Stimulated activated naive CD4-positive, alpha-beta T cell treated with Interleukin-2 at 50 U/mL for 16 hours (primary cell): ENCODE measurements around the gene SLC35B3.
"Not testable (repeated sequence)": the region's sequence is repeated elsewhere in the genome, so short reads cannot be mapped to it uniquely, and the experiment has no call there.

Experiments
- DNase-seq: peaks from one replicate; lab custom pipeline; 2025; lab: John Stamatoyannopoulos, UW

The SLC35B3 gene

GRCh38 chr6:8435093-8435844, at the start of gene SLC35B3:
Gene SLC35B3 (minus strand): TSS chr6:8435545.
- DNase-seq, result peak; percentile 97

- DNase-seq, result no peak
These were observed 48.3 kb upstream of the SLC35B3 start for GRCh38 chr6:8483650-8484049.

- DNase-seq, result no peak
These were observed 46.4 kb upstream of the SLC35B3 start for GRCh38 chr6:8481727-8482126.

GRCh38 chr6:8478418-8478817, 43.1 kb upstream of the SLC35B3 start:
- DNase-seq, result no peak

- DNase-seq, result no peak
These were observed 41.3 kb upstream of the SLC35B3 start for GRCh38 chr6:8476656-8477055.

GRCh38 chr6:8468552-8469356, 33.4 kb upstream of the SLC35B3 start:
- no peak for DNase-seq

GRCh38 chr6:8462694-8463093, 27.3 kb upstream of the SLC35B3 start:
- no peak for DNase-seq

- DNase-seq, result no peak
These were observed 26.8 kb upstream of the SLC35B3 start for GRCh38 chr6:8462169-8462568.

GRCh38 chr6:8446391-8446790, 11.0 kb upstream of the SLC35B3 start:
- DNase-seq, result no peak

GRCh38 chr6:8445930-8446329, 10.6 kb upstream of the SLC35B3 start:
- not testable (repeated sequence) for DNase-seq

- no peak for DNase-seq
These were observed 6.8 kb upstream of the SLC35B3 start for GRCh38 chr6:8442150-8442549.

GRCh38 chr6:8441452-8441851, 6.1 kb upstream of the SLC35B3 start:
- DNase-seq, result no peak

GRCh38 chr6:8439601-8440268, 4.4 kb upstream of the SLC35B3 start:
- DNase-seq, result no peak

GRCh38 chr6:8437813-8438212, 2.5 kb upstream of the SLC35B3 start:
- no peak for DNase-seq

- DNase-seq, result no peak
These were observed 1.6 kb upstream of the SLC35B3 start for GRCh38 chr6:8436966-8437365.

GRCh38 chr6:8435845-8436168, 462 bp upstream of the SLC35B3 start:
- no peak for DNase-seq

- DNase-seq, result no peak
These were observed 635 bp downstream of the SLC35B3 start for GRCh38 chr6:8434727-8435092.

- DNase-seq, result no peak
These were observed 2.7 kb downstream of the SLC35B3 start for GRCh38 chr6:8432614-8433013.

GRCh38 chr6:8429821-8430220, 5.5 kb downstream of the SLC35B3 start:
- DNase-seq, result no peak

- DNase-seq, result not testable (repeated sequence)
These were observed 8.8 kb downstream of the SLC35B3 start for GRCh38 chr6:8426544-8426943.

- no peak for DNase-seq
These were observed 15.2 kb downstream of the SLC35B3 start for GRCh38 chr6:8420031-8420588.

GRCh38 chr6:8415913-8416312, 19.4 kb downstream of the SLC35B3 start:
- DNase-seq, result no peak

- no peak for DNase-seq
These were observed 20.1 kb downstream of the SLC35B3 start for GRCh38 chr6:8415280-8415679.
